ENCODE data around the gene INO80B. TPM values are rescaled to one million over a fixed set of nuclear protein-coding genes. Genes with fewer than 3 reads are reported as not detected.
"Not testable (repeated sequence)": the region's sequence is repeated elsewhere in the genome, so short reads cannot be mapped to it uniquely, and the experiment has no call there.

Gene INO80B
- total RNA-seq, 1 donor from 2014 or later: 32.7 TPM

- Histone ChIP-seq H3K36me3 (no peaks in the 10 kb centered on the region), H3K27me3 (no peaks in the 10 kb centered on the region), H3K4me1 (peaks cover 37% of the 10 kb centered on the region), H3K27ac (no peak overlapping the region), H3K4me3 (no peak overlapping the region), H3K9me3 (no peaks in the 10 kb centered on the region)
- DNase-seq (ENCODE audit: extremely low spot score in 2 of 2): no peak
- TF ChIP-seq POLR2A (IDR thresholded peaks at IDR 0.05): no peak
- no peak for TF ChIP-seq POLR2AphosphoS5 (IDR thresholded peaks at IDR 0.05; ENCODE audit: insufficient read depth in 1 of 2, low read depth in 1 of 2)
- TF ChIP-seq, protein P1, sequence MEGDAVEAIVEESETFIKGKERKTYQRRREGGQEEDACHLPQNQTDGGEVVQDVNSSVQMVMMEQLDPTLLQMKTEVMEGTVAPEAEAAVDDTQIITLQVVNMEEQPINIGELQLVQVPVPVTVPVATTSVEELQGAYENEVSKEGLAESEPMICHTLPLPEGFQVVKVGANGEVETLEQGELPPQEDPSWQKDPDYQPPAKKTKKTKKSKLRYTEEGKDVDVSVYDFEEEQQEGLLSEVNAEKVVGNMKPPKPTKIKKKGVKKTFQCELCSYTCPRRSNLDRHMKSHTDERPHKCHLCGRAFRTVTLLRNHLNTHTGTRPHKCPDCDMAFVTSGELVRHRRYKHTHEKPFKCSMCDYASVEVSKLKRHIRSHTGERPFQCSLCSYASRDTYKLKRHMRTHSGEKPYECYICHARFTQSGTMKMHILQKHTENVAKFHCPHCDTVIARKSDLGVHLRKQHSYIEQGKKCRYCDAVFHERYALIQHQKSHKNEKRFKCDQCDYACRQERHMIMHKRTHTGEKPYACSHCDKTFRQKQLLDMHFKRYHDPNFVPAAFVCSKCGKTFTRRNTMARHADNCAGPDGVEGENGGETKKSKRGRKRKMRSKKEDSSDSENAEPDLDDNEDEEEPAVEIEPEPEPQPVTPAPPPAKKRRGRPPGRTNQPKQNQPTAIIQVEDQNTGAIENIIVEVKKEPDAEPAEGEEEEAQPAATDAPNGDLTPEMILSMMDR (IDR thresholded peaks at IDR 0.05): no peak
- intact Hi-C loops (cut with DNase I): no loop called here
Observed at GRCh38 chr2:74417197-74417596, 37.7 kb upstream of the INO80B start.

GRCh38 chr2:74417763-74418162, 37.1 kb upstream of the INO80B start:
- H3K36me3 ChIP-seq: no peaks in the 10 kb centered on the region
- TF ChIP-seq POLR2AphosphoS5 (IDR thresholded peaks at IDR 0.05; ENCODE audit: insufficient read depth in 1 of 2, low read depth in 1 of 2): no peak
- TF ChIP-seq, protein P1 (IDR thresholded peaks at IDR 0.05): no peak
- TF ChIP-seq POLR2A (IDR thresholded peaks at IDR 0.05): no peak
- intact Hi-C loops (cut with DNase I): no loop called here
- H3K4me1 ChIP-seq: peaks cover 39% of the 10 kb centered on the region
- no peaks in the 10 kb centered on the region for H3K27me3 ChIP-seq
- no peak for DNase-seq (ENCODE audit: extremely low spot score in 2 of 2)
- no peak overlapping the region for H3K4me3 ChIP-seq
- H3K27ac ChIP-seq: no peak overlapping the region
- H3K9me3 ChIP-seq: no peaks in the 10 kb centered on the region

- Histone ChIP-seq H3K27ac (no peak overlapping the region), H3K27me3 (no peaks in the 10 kb centered on the region), H3K4me1 (peaks cover 39% of the 10 kb centered on the region), H3K9me3 (no peaks in the 10 kb centered on the region), H3K36me3 (no peaks in the 10 kb centered on the region), H3K4me3 (no peak overlapping the region)
- no peak for DNase-seq (ENCODE audit: extremely low spot score in 2 of 2)
- intact Hi-C loops (cut with DNase I): no loop called here
- TF ChIP-seq POLR2A (IDR thresholded peaks at IDR 0.05) (no peak), POLR2AphosphoS5 (IDR thresholded peaks at IDR 0.05; ENCODE audit: insufficient read depth in 1 of 2, low read depth in 1 of 2) (no peak)
- TF ChIP-seq, protein P1 (IDR thresholded peaks at IDR 0.05): no peak
Observed at GRCh38 chr2:74418312-74418711, 36.6 kb upstream of the INO80B start.

DNA sequence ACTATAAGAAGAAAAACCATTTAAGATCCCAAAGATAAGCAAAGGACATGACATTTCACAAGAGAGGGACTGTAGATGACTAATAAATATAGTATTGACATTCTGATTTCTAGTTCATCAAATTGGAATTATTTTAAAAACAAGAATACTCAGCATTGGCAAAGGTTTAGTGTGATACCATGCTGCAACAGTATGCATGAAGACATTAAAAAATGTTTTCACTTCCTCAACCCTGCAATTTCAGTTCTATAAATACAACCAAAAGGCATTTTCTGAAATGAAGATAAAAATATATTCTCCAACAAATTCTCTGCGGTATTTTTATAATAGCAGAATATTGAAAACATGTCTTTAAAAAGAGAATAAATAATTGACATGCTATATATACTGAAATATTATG, 35.5 kb upstream of the INO80B start:
- Histone ChIP-seq H3K36me3 (no peaks in the 10 kb centered on the region), H3K27me3 (no peaks in the 10 kb centered on the region), H3K4me1 (peaks cover 34% of the 10 kb centered on the region), H3K27ac (no peak overlapping the region), H3K4me3 (no peak overlapping the region), H3K9me3 (no peaks in the 10 kb centered on the region)
- intact Hi-C loops (cut with DNase I): no loop called here
- TF ChIP-seq, protein P1 (IDR thresholded peaks at IDR 0.05): no peak
- TF ChIP-seq POLR2A (IDR thresholded peaks at IDR 0.05) (no peak), POLR2AphosphoS5 (IDR thresholded peaks at IDR 0.05; ENCODE audit: insufficient read depth in 1 of 2, low read depth in 1 of 2) (no peak)
- DNase-seq (ENCODE audit: extremely low spot score in 2 of 2): no peak

- intact Hi-C loops (cut with DNase I): no loop called here
- no peaks in the 10 kb centered on the region for H3K27me3 ChIP-seq
- H3K36me3 ChIP-seq: no peaks in the 10 kb centered on the region
- peaks cover 27% of the 10 kb centered on the region for H3K4me1 ChIP-seq
- H3K9me3 ChIP-seq: no peaks in the 10 kb centered on the region
- no peak overlapping the region for H3K27ac ChIP-seq
- TF ChIP-seq POLR2AphosphoS5 (IDR thresholded peaks at IDR 0.05; ENCODE audit: insufficient read depth in 1 of 2, low read depth in 1 of 2) (no peak), POLR2A (IDR thresholded peaks at IDR 0.05) (no peak)
- TF ChIP-seq, protein P1 (IDR thresholded peaks at IDR 0.05): no peak
- H3K4me3 ChIP-seq: no peak overlapping the region
- no peak for DNase-seq (ENCODE audit: extremely low spot score in 2 of 2)
Observed at GRCh38 chr2:74420006-74420405, 34.9 kb upstream of the INO80B start.

GRCh38 chr2:74420443-74421103, 34.3 kb upstream of the INO80B start:
- H3K9me3 ChIP-seq; DNase-seq (ENCODE audit: extremely low spot score in 2 of 2); intact Hi-C loops (cut with DNase I); H3K36me3 ChIP-seq; H3K27me3 ChIP-seq; H3K27ac ChIP-seq: not testable (repeated sequence)
- peak overlapping the region in 1 of 2 donors; percentile 56 for H3K4me3 ChIP-seq
- peaks cover 23% of the 10 kb centered on the region for H3K4me1 ChIP-seq

Data from vagina (tissue), 2 donors.